IMR-90 (cell line): Measurements from ENCODE around the gene IGF2R. TPM values are rescaled to one million over a fixed set of nuclear protein-coding genes. Genes with fewer than 3 reads are reported as not detected.

Source experiments
- ATAC-seq: fragments of 200-7000 bp; cut with Tn5 transposase; 2 replicates; pipeline ENCODE4 v1.9.1; 2020; ENCODE audit warnings: low read depth, mild to moderate bottlenecking, moderate library complexity
- BruUV-seq: library from RNA; stranded (reverse); fragments of 400-500 nt; replicated peaks from 2 replicates; lab custom pipeline; 2021; lab: Mats Ljungman, UMichigan
- CTCF ChIA-PET: fragments of 300-600 bp; formaldehyde crosslinking; extraction: SDS; loops from one replicate; lab custom pipeline; 2021; ENCODE audit warnings: antibody characterized with exemption; lab: Yijun Ruan, JAX
- POLR2A ChIA-PET: fragments of 300-600 bp; sonication (Branson Sonifier 250); formaldehyde crosslinking; loops from one replicate; lab custom pipeline; 2022; ENCODE audit warnings: antibody characterized with exemption; ENCODE audit not compliant: unreplicated experiment; lab: Charles Lee
- DNase-seq: peaks from one replicate; pipeline ENCODE4 v3.0.0; 2013
- H2AFZ ChIP-seq: replicated peaks from 2 replicates; pipeline ENCODE3; 2013; ENCODE audit warnings: low read length, mild to moderate bottlenecking; ENCODE audit not compliant: poor library complexity
- H2AK5ac ChIP-seq: 2 replicates; pipeline ENCODE4 v1.6.1; 2013; ENCODE audit warnings: low read depth, low read length, inconsistent platforms
- H2AK9ac ChIP-seq: replicated peaks from 2 replicates; pipeline ENCODE3; 2013; ENCODE audit warnings: mild to moderate bottlenecking, low read depth, low read length, moderate library complexity; ENCODE audit not compliant: poor library complexity
- H2BK120ac ChIP-seq: 2 replicates; pipeline ENCODE4 v1.6.1; 2013; ENCODE audit warnings: low read depth, low read length, inconsistent platforms
- H2BK15ac ChIP-seq: 3 replicates; pipeline ENCODE4 v1.6.1; 2013; ENCODE audit warnings: low read depth, low read length, inconsistent platforms
- H2BK20ac ChIP-seq: 2 replicates; pipeline ENCODE4 v1.6.1; 2013; ENCODE audit warnings: low read depth, mild to moderate bottlenecking, inconsistent platforms, low read length, moderate library complexity
- H2BK5ac ChIP-seq: 2 replicates; pipeline ENCODE4 v1.6.1; 2013; ENCODE audit warnings: mild to moderate bottlenecking, low read depth, low read length, inconsistent platforms; ENCODE audit not compliant: poor library complexity, severe bottlenecking
- H3K14ac ChIP-seq: replicated peaks from 2 replicates; pipeline ENCODE4 v1.6.1; 2013; ENCODE audit warnings: low read depth, low read length, inconsistent platforms
- H3K18ac ChIP-seq: 2 replicates; pipeline ENCODE4 v1.6.1; 2013; ENCODE audit warnings: low read depth, low read length, control low read depth
- H3K23ac ChIP-seq: 2 replicates; pipeline ENCODE4 v1.6.1; 2013; ENCODE audit warnings: low read depth, low read length, inconsistent platforms
- H3K27ac ChIP-seq: 2 replicates; pipeline ENCODE4 v1.5.1; 2013; ENCODE audit warnings: mild to moderate bottlenecking, control low read depth, low read length; ENCODE audit not compliant: insufficient read depth
- H3K27me3 ChIP-seq: 2 replicates; pipeline ENCODE4 v1.6.1; 2013; ENCODE audit warnings: low read length; ENCODE audit not compliant: control insufficient read depth, insufficient read depth
- H3K36me3 ChIP-seq: 2 replicates; pipeline ENCODE4 v1.6.1; 2013; ENCODE audit warnings: low read length, mixed read lengths; ENCODE audit not compliant: control insufficient read depth, insufficient read depth
- H3K4ac ChIP-seq: 2 replicates; pipeline ENCODE4 v1.6.1; 2013; ENCODE audit warnings: low read depth, low read length, inconsistent platforms
- H3K4me1 ChIP-seq: 2 replicates; pipeline ENCODE4 v1.6.1; 2013; ENCODE audit warnings: low read length, mixed read lengths; ENCODE audit not compliant: control insufficient read depth, insufficient read depth
- H3K4me2 ChIP-seq: 2 replicates; pipeline ENCODE4 v1.6.1; 2013; ENCODE audit warnings: low read depth, mild to moderate bottlenecking, control low read depth, low read length, moderate library complexity
- H3K4me3 ChIP-seq: 2 replicates; pipeline ENCODE4 v1.5.1; 2013; ENCODE audit warnings: low read depth, mild to moderate bottlenecking, control low read depth, low read length, moderate library complexity; ENCODE audit not compliant: insufficient read depth
- H3K56ac ChIP-seq: 2 replicates; pipeline ENCODE4 v1.6.1; 2013; ENCODE audit warnings: low read length, inconsistent platforms; ENCODE audit not compliant: insufficient read depth; ENCODE audit errors: extremely low read depth
- H3K79me1 ChIP-seq, 2 experiments: 2 replicates each; pipeline ENCODE4 v1.6.1; 2013; ENCODE audit warnings: low read length in 2 of 2, inconsistent platforms in 1 of 2, low read depth in 1 of 2
- H3K9ac ChIP-seq: 2 replicates; pipeline ENCODE4 v1.6.1; 2013; ENCODE audit warnings: low read depth, low read length, control low read depth
- H3K9me1 ChIP-seq: 2 replicates; pipeline ENCODE4 v1.6.1; 2013; ENCODE audit warnings: low read length, inconsistent platforms; ENCODE audit not compliant: insufficient read depth
- H3K9me3 ChIP-seq: 2 replicates; pipeline ENCODE4 v1.6.1; 2013; ENCODE audit warnings: low read length; ENCODE audit not compliant: control insufficient read depth, insufficient read depth
- H4K20me1 ChIP-seq: 2 replicates; pipeline ENCODE4 v1.6.1; 2013; ENCODE audit warnings: low read length, inconsistent platforms; ENCODE audit not compliant: insufficient read depth
- H4K5ac ChIP-seq: 2 replicates; pipeline ENCODE4 v1.6.1; 2013; ENCODE audit warnings: mild to moderate bottlenecking, low read depth, low read length, control low read depth
- H4K8ac ChIP-seq, 2 experiments: 2 replicates each; pipeline ENCODE4 v1.6.1; 2013; ENCODE audit warnings: low read depth in 2 of 2, low read length in 2 of 2, control low read depth in 1 of 2, inconsistent platforms in 1 of 2
- H4K91ac ChIP-seq: 2 replicates; pipeline ENCODE4 v1.6.1; 2013; ENCODE audit warnings: low read depth, low read length, inconsistent platforms; ENCODE audit not compliant: insufficient read depth
- CEBPB ChIP-seq: IDR thresholded peaks from 2 replicates; pipeline ENCODE4 v1.6.1; 2012; ENCODE audit warnings: low read depth, low read length, improper control_type of control experiment
- CHD1 ChIP-seq: IDR thresholded peaks from 2 replicates; pipeline ENCODE4 v1.6.1; 2012; ENCODE audit warnings: low read depth, low read length, improper control_type of control experiment
- MAFK ChIP-seq: IDR thresholded peaks from 2 replicates; pipeline ENCODE4 v1.6.1; 2012; ENCODE audit warnings: low read depth, low read length, improper control_type of control experiment
- MAZ ChIP-seq: IDR thresholded peaks from 2 replicates; pipeline ENCODE4 v1.6.1; 2012; ENCODE audit warnings: low read depth, mild to moderate bottlenecking, low read length, improper control_type of control experiment, moderate library complexity, borderline replicate concordance
- MXI1 ChIP-seq: IDR thresholded peaks from 2 replicates; pipeline ENCODE4 v1.6.1; 2012; ENCODE audit warnings: low read depth, mild to moderate bottlenecking, low read length, moderate library complexity, borderline replicate concordance
- POLR2A ChIP-seq: IDR thresholded peaks from 2 replicates; pipeline ENCODE4 v1.6.1; 2012; ENCODE audit warnings: mild to moderate bottlenecking, low read depth, low read length
- RAD21 ChIP-seq: IDR thresholded peaks from 2 replicates; pipeline ENCODE4 v1.6.1; 2012; ENCODE audit warnings: low read length, improper control_type of control experiment
- SMC3 ChIP-seq: fragments of 150-350 bp; IDR thresholded peaks from 2 replicates; pipeline ENCODE4 v1.6.1; 2016; ENCODE audit warnings: low read depth, mild to moderate bottlenecking, antibody characterized with exemption, low read length, moderate library complexity
- WGBS, 2 experiments: methylation state at CpG; one replicate each; pipeline versions ENCODE4 v1.1.5 to v1.1.7; 2013; ENCODE audit warnings: missing lambda C conversion rate in 2 of 2; ENCODE audit not compliant: insufficient read length in 1 of 2; ENCODE audit errors: extremely low coverage in 2 of 2; 5-methylcytosine and 5-hydroxymethylcytosine counted together
- dilution Hi-C: fragments of 300-500 bp; cut with HindIII; formaldehyde crosslinking; loops from one replicate; pipeline ENCODE4 v1.14.3; 2018; ENCODE audit warnings: low sequenced_read_pairs; ENCODE audit not compliant: unreplicated experiment
- in situ Hi-C: fragments of 300-500 bp; cut with MboI; formaldehyde crosslinking; loops from 3 replicates; pipeline ENCODE4 v1.14.3; 2019; ENCODE audit warnings: low sequenced_read_pairs, inconsistent platforms, mixed read lengths
- intact Hi-C: fragments of 100-400 bp; cut with micrococcal nuclease; formaldehyde crosslinking; loops from 2 replicates; pipeline ENCODE4 v1.10.0; 2022
- polyA plus RNA-seq, 3 experiments: library from polyadenylated mRNA; depleted of rRNA; stranded (reverse); fragments of >200 nt; gene quantifications; 2 replicates each; pipeline ENCODE4 v1.2.3, GENCODE V29; 2012; ENCODE audit warnings: low replicate concordance in 1 of 3
- total RNA-seq: library from RNA; depleted of rRNA; stranded (reverse); fragments of >200 nt; gene quantifications from 2 replicates; pipeline ENCODE4 v1.2.3, GENCODE V29; 2012
- TF ChIP-seq, protein P1 (sequence below): fragments of 150-350 bp; IDR thresholded peaks from 2 replicates; pipeline ENCODE4 v1.6.1; 2017; ENCODE audit warnings: mild to moderate bottlenecking, antibody characterized with exemption, low read length, low read depth

Gene IGF2R
- total and polyA plus RNA-seq, 2 of the 4 experiments (the other 2 are of a cell fraction): 33.2 to 41.4 TPM

DNA sequence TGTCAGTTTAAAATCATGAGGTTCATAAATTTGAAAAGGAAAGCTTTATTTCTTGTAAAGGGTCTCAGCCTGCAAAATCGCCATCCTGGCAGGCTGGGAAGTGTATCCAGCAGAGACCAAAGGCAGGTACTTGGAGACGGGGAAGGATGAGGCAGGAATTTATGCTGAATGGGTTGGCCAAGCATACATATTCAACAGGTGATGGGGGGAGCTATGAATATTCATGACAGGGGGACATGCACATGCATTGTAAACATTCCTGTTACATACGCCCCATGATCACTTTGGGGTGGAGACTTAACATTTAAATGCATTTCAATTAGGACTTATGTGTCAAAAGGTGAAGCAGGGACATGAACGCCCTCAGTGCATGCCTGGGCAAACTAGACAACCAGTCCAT is 142.9 kb downstream of the IGF2R start:
- CTCF ChIA-PET: interaction anchor here (1.5 kb wide), 1 partner anchor 344 kb away, joined by 3 read pairs; no protein-coding TSS in a partner anchor
- no peak for DNase-seq
- H2AFZ ChIP-seq: no peak overlapping the region
- H2BK120ac ChIP-seq: no peak overlapping the region
- no peak overlapping the region for H2BK15ac ChIP-seq
- TF ChIP-seq MAZ: no peak
- no peak for TF ChIP-seq POLR2A
- no peak for TF ChIP-seq SMC3
- TF ChIP-seq MAFK: no peak
- no peak for TF ChIP-seq RAD21
- no peak for TF ChIP-seq CEBPB
- no peak for TF ChIP-seq CHD1
- no peak for TF ChIP-seq MXI1
- TF ChIP-seq, protein P1, sequence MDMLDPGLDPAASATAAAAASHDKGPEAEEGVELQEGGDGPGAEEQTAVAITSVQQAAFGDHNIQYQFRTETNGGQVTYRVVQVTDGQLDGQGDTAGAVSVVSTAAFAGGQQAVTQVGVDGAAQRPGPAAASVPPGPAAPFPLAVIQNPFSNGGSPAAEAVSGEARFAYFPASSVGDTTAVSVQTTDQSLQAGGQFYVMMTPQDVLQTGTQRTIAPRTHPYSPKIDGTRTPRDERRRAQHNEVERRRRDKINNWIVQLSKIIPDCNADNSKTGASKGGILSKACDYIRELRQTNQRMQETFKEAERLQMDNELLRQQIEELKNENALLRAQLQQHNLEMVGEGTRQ: no peak
- dilution Hi-C loops (no loop called here), intact Hi-C loops (no loop called here), in situ Hi-C loops (no loop called here)
- H3K18ac ChIP-seq: no peak overlapping the region
- H3K9me1 ChIP-seq: peaks cover 2% of the 10 kb centered on the region; the same call in 1 of the 2 replicates
- no peak for ATAC-seq
- H3K36me3 ChIP-seq: peaks cover 12% of the 10 kb centered on the region; the same call in 1 of the 2 replicates
- H4K8ac ChIP-seq: no peak overlapping the region
- H3K27ac ChIP-seq: no peak overlapping the region
- H3K14ac ChIP-seq: no peak overlapping the region
- no peak overlapping the region for H4K5ac ChIP-seq
- no peaks in the 10 kb centered on the region for H3K79me1 ChIP-seq
- no peak overlapping the region for H3K4ac ChIP-seq
- no peak overlapping the region for H3K4me3 ChIP-seq
- no peaks in the 10 kb centered on the region for H4K20me1 ChIP-seq
- no peaks in the 10 kb centered on the region for H3K27me3 ChIP-seq
- H3K4me1 ChIP-seq: no peaks in the 10 kb centered on the region
- peak overlapping the region; percentile 23 for H2AK9ac ChIP-seq
- H2BK5ac ChIP-seq: no peak overlapping the region
- POLR2A ChIA-PET: no interaction called here
- H2BK20ac ChIP-seq: no peak overlapping the region
- no peak overlapping the region for H4K91ac ChIP-seq
- no peak overlapping the region for H3K56ac ChIP-seq
- H3K4me2 ChIP-seq: no peak overlapping the region
- WGBS, 2 experiments: 92% methylated on average over 2 of the region's 4 CpGs; no CpG with 5 or more reads in 1 of the 2 experiments
- H3K23ac ChIP-seq: no peak overlapping the region
- BruUV-seq: no TSS peak
- H3K9ac ChIP-seq: no peak overlapping the region
- no peaks in the 10 kb centered on the region for H3K9me3 ChIP-seq
- no peak overlapping the region for H2AK5ac ChIP-seq
